Gastrocnemius medialis (tissue), 4 donors: Measurements from ENCODE around the gene NDUFB10. TPM values are rescaled to one million over a fixed set of nuclear protein-coding genes. Genes with fewer than 3 reads are reported as not detected.
"Not testable (repeated sequence)": the region's sequence is repeated elsewhere in the genome, so short reads cannot be mapped to it uniquely, and the experiment has no call there.

Experiments
- ATAC-seq, 2 donors: fragments of 150-250 bp; one replicate each; pipeline ENCODE4 v1.9.1; 2016
- DNase-seq, 2 donors: peaks; one replicate each; pipeline ENCODE4 v3.0.0-alpha.2; 2019
- H3K27ac ChIP-seq, 4 donors: fragments of 200-600 bp; sonication (generic); 1 replicate in 1 of 4; 2 replicates in 3 of 4; pipeline ENCODE4 v1.5.1; 2016 to 2018; ENCODE audit warnings: mild to moderate bottlenecking in 2 of 4, moderate library complexity in 1 of 4
- H3K27me3 ChIP-seq, 3 donors: fragments of 200-600 bp; sonication (generic) in 2 of 3; 1 replicate in 1 of 3; 2 replicates in 2 of 3; pipeline versions ENCODE4 v1.5.1 to v1.6.0; 2016 to 2019; ENCODE audit warnings: mild to moderate bottlenecking in 1 of 3, moderate library complexity in 1 of 3
- H3K36me3 ChIP-seq, 2 donors: fragments of 200-600 bp; sonication (generic) in 1 of 2; one replicate each; pipeline ENCODE4 v1.5.1; 2017 to 2018
- H3K4me1 ChIP-seq, 2 donors: fragments of 200-600 bp; sonication (generic) in 1 of 2; one replicate each; pipeline ENCODE4 v1.5.1; 2016 to 2017; ENCODE audit warnings: mild to moderate bottlenecking in 2 of 2
- H3K4me3 ChIP-seq, 4 donors: fragments of 200-600 bp; sonication (generic) in 3 of 4; 1 replicate in 1 of 4; 2 replicates in 3 of 4; pipeline ENCODE4 v1.5.1; 2016 to 2019; ENCODE audit warnings: mild to moderate bottlenecking in 2 of 4
- H3K9me3 ChIP-seq, 3 donors: fragments of 200-600 bp; sonication (generic) in 2 of 3; 1 replicate in 1 of 3; 2 replicates in 2 of 3; pipeline ENCODE4 v1.5.1; 2016 to 2019
- POLR2A ChIP-seq, 2 donors: fragments of 450-650 bp; IDR thresholded peaks; one replicate each; pipeline ENCODE4 v1.6.1; 2017; ENCODE audit warnings: antibody characterized with exemption in 2 of 2, mild to moderate bottlenecking in 2 of 2, moderate library complexity in 2 of 2
- in situ Hi-C, 4 donors: fragments of 200-750 bp; cut with MboI; loops; one replicate each; pipeline versions ENCODE4 v1.15.0 to v1.8.0; 2017; ENCODE audit warnings: low sequenced_read_pairs in 4 of 4
- intact Hi-C: fragments of 100-400 bp; cut with DNase I; formaldehyde crosslinking; loops from one replicate; pipeline ENCODE4 v1.15.1; 2023; ENCODE audit warnings: low total_unique reads
- total RNA-seq, 4 donors: library from RNA; depleted of rRNA; stranded (reverse); fragments of >200 nt; gene quantifications; one replicate each; pipeline versions ENCODE4 v1.1.0 to v1.2.3, GENCODE V29; 2016
- TF ChIP-seq, protein P1 (sequence below), 5 experiments: fragments of 450-650 bp in 3 of 5; fragments of 200-600 bp in 2 of 5; sonication (generic) in 2 of 5; IDR thresholded peaks in 4 of 5; conservative IDR thresholded peaks in 1 of 5; 1 replicate in 4 of 5; 2 replicates in 1 of 5; pipeline ENCODE4 v1.5.1; 2016 to 2019; ENCODE audit warnings: antibody characterized with exemption in 5 of 5, mild to moderate bottlenecking in 3 of 5, moderate library complexity in 3 of 5

Gene NDUFB10
- total RNA-seq, 4 donors from 2014 or later = 530 to 1,014 (median 743) TPM

DNA sequence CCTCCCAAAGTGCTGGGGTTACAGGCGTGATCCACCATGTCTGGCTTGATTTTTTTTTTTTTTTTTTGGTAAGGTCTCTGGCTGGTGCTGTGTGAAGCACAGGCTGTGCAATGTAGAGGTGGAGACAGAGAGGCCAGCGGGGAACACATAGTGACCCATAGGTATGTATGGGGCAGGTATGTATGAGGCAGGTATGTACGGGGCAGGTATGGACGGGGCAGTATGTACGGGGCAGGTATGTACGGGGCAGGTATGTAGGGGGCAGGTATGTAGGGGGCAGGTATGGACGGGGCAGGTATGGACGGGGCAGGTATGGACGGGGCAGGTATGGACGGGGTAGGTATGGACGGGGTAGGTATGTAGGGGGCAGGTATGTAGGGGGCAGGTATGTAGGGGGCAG, 9.8 kb upstream of the NDUFB10 start:
- Histone ChIP-seq H3K27ac (peak overlapping the region; percentile 70 to 100 (median 98)), H3K27me3 (no peaks in the 10 kb centered on the region), H3K36me3 (no peaks in the 10 kb centered on the region), H3K4me1 (peaks cover 39 to 83% of the 10 kb centered on the region in 2 donors), H3K4me3 (no peak overlapping the region), H3K9me3 (no peaks in the 10 kb centered on the region)
- TF ChIP-seq POLR2A (IDR thresholded peaks at IDR 0.05) = no peak
- TF ChIP-seq, protein P1, sequence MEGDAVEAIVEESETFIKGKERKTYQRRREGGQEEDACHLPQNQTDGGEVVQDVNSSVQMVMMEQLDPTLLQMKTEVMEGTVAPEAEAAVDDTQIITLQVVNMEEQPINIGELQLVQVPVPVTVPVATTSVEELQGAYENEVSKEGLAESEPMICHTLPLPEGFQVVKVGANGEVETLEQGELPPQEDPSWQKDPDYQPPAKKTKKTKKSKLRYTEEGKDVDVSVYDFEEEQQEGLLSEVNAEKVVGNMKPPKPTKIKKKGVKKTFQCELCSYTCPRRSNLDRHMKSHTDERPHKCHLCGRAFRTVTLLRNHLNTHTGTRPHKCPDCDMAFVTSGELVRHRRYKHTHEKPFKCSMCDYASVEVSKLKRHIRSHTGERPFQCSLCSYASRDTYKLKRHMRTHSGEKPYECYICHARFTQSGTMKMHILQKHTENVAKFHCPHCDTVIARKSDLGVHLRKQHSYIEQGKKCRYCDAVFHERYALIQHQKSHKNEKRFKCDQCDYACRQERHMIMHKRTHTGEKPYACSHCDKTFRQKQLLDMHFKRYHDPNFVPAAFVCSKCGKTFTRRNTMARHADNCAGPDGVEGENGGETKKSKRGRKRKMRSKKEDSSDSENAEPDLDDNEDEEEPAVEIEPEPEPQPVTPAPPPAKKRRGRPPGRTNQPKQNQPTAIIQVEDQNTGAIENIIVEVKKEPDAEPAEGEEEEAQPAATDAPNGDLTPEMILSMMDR (IDR thresholded peaks at IDR 0.05 in 4 of 5, conservative IDR thresholded peaks at IDR 0.05 in 1 of 5) = no peak
- ATAC-seq = no peak
- no peak for DNase-seq
- in situ Hi-C loops = no loop called here
- intact Hi-C loops = loop anchor here (10.0 kb wide), 1 partner anchor 585 kb away; the partner anchor contains the start of genes CEMP1 and PDPK1

DNA sequence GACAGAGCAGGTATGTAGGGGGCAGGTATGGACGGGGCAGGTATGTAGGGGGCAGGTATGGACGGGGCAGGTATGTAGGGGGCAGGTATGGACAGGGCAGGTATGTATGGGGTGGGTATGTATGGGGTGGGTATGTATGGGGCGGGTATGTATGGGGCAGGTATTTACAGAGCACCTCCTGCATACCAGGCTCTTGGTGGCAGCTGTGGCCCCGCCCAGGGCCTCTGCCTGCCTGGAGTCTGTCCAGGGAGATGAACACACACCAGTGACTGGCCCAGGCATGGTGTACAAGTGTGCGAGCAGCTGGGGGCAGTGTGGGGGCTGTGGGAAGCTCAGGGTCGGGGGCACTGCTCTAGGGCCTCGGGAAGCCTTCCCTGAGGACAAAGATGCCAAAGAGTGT, 9.3 kb upstream of the NDUFB10 start:
- Histone ChIP-seq H3K27me3 (no peaks in the 10 kb centered on the region), H3K4me1 (peaks cover 39 to 83% of the 10 kb centered on the region in 2 donors), H3K27ac (peak overlapping the region; percentile 95 to 100 (median 98)), H3K4me3 (peak overlapping the region in 2 of 4 donors; percentile 6 to 7), H3K36me3 (no peaks in the 10 kb centered on the region), H3K9me3 (no peaks in the 10 kb centered on the region)
- peak; percentile 46 to 57 for ATAC-seq
- peak in 1 of 2 donors; percentile 86 for DNase-seq
- in situ Hi-C loops = no loop called here
- TF ChIP-seq, protein P1 (IDR thresholded peaks at IDR 0.05 in 4 of 5, conservative IDR thresholded peaks at IDR 0.05 in 1 of 5) = no peak
- no peak for TF ChIP-seq POLR2A (IDR thresholded peaks at IDR 0.05)
- intact Hi-C loops = no loop called here

DNA sequence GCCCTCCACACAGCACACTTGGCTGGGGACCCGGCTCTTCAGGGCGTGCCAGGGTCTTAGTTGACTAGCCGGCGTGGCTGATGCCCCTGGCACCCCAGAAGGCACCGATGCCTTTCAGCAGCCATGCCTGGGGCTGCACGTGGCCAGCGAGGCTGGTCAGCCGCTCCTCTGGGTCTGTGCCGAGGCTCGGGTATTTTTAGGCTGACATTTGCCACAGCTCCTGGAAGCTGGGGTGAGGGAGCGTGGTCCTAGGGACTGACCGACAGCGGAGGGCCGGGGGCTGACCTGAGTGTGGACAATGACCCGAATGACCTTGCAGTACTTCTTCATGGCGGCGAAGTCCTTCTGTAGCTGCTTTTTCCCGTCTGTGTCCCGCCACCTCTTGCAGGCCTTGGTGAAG, 8.8 kb upstream of the NDUFB10 start:
- ATAC-seq (peak; percentile 75 to 87), DNase-seq (peak; percentile 74 to 91)
- Histone ChIP-seq H3K27me3 (no peaks in the 10 kb centered on the region), H3K9me3 (no peaks in the 10 kb centered on the region), H3K4me3 (peak overlapping the region in 2 of 4 donors; percentile 6 to 7), H3K27ac (peak overlapping the region; percentile 95 to 100 (median 98)), H3K4me1 (peaks cover 39 to 80% of the 10 kb centered on the region in 2 donors), H3K36me3 (no peaks in the 10 kb centered on the region)
- intact Hi-C loops (no loop called here), in situ Hi-C loops (no loop called here)
- TF ChIP-seq, protein P1 (IDR thresholded peaks at IDR 0.05 in 4 of 5, conservative IDR thresholded peaks at IDR 0.05 in 1 of 5) = no peak
- TF ChIP-seq POLR2A (IDR thresholded peaks at IDR 0.05) = peak; percentile 26 to 63

DNA sequence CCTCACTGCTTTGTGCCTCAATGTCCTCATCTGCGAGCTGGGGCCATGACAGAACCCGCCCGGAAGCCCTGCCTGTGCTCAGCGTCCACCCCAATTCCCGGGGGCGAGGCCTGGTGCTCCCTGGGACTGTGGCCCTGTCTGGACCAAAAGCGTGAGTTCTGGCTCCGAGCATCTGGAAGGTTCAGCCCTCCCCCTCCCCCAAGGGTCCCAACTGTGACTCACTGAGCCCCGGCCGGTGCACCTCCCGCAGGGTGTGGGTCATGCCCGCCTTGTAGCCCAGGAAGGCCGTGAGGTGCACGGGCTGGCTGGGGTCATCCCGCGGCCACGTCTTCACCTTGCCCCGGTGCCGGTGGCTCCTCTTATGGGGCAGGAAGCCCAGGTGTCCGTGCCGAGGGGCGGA, 5.6 kb upstream of the NDUFB10 start:
- peak in 1 of 2 donors; percentile 18 for ATAC-seq
- intact Hi-C loops (no loop called here), in situ Hi-C loops (no loop called here)
- TF ChIP-seq, protein P1 (IDR thresholded peaks at IDR 0.05 in 4 of 5, conservative IDR thresholded peaks at IDR 0.05 in 1 of 5) = no peak
- no peak for TF ChIP-seq POLR2A (IDR thresholded peaks at IDR 0.05)
- Histone ChIP-seq H3K27ac (peak overlapping the region; percentile 95 to 100 (median 98)), H3K4me1 (peaks cover 33 to 58% of the 10 kb centered on the region in 2 donors), H3K4me3 (peak overlapping the region; percentile 51 to 67 (median 60)), H3K36me3 (no peaks in the 10 kb centered on the region), H3K27me3 (no peaks in the 10 kb centered on the region), H3K9me3 (no peaks in the 10 kb centered on the region)
- DNase-seq = peak in 1 of 2 donors; percentile 62

DNA sequence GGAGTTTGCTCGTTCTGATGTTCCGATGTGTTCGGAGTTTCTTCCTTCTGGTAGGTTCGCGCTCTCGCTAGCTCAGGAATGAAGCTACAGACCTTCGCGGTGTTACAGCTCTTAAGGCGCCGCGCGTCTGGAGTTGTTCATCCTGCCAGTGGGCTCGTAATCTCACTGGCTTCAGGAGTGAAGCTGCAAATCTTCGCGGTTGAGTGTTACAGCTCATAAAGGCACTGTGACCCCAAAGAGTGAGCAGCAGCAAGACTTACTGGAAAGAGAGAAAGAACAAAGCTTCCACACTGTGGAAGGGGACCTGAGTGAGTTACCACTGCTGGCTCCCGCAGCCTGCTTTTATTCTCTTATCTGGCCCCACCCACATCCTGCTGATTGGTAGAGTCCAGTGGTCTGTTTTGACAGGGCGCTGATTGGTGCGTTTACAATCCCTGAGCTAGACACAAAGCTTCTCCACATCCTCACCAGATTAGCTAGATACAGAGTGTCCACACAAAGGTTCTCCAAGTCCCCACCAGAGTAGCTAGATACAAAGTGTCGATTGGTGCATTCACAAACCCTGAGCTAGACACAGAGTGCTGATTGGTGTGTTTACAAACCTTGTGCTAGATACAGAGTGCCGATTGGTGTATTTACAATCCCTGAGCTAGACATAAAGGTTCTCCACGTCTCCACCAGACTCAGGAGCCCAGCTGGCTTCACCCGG, 1.8 kb upstream of the NDUFB10 start:
- peaks cover 36 to 40% of the 10 kb centered on the region in 2 donors for H3K4me1 ChIP-seq
- DNase-seq, ATAC-seq, in situ Hi-C loops, H3K27ac ChIP-seq, H3K9me3 ChIP-seq, intact Hi-C loops, H3K27me3 ChIP-seq, H3K4me3 ChIP-seq: not testable (repeated sequence)
- peaks cover 0 to 16% of the 10 kb centered on the region in 2 donors for H3K36me3 ChIP-seq

DNA sequence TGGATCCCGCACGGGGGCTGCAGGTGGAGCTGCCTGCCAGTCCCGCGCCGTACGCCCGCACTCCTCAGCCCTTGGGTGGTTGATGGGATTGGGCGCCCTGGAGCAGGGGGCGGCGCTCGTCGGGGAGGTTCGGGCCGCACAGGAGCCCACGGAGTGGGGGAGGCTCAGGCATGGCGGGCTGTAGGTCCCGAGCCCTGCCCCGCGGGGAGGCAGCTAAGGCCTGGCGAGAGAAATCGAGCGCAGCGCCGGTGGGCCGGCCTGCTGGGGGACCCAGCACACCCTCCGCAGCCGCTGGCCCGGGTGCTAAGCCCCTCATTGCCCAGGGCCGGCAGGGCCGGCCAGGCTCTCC, 1.2 kb upstream of the NDUFB10 start:
- ATAC-seq, H3K27ac ChIP-seq, DNase-seq, H3K27me3 ChIP-seq, intact Hi-C loops, in situ Hi-C loops, H3K9me3 ChIP-seq, H3K4me3 ChIP-seq: not testable (repeated sequence)
- Histone ChIP-seq H3K4me1 (peaks cover 33 to 35% of the 10 kb centered on the region in 2 donors), H3K36me3 (peaks cover 0 to 21% of the 10 kb centered on the region in 2 donors)
